CD14-positive monocyte (primary cell): Measurements from ENCODE around the gene SLC6A6. TPM values are rescaled to one million over a fixed set of nuclear protein-coding genes. Genes with fewer than 3 reads are reported as not detected.

ENCODE experiments used
- DNase-seq, 3 donors: peaks; one replicate each; pipeline ENCODE4 v3.0.0-alpha.2; 2011 to 2022
- H2AFZ ChIP-seq: 2 replicates; pipeline ENCODE4 v1.6.0; 2012; ENCODE audit warnings: mild to moderate bottlenecking, low read depth, low read length, inconsistent platforms; ENCODE audit not compliant: insufficient read depth, poor library complexity, severe bottlenecking
- H3K27ac ChIP-seq, 2 donors: 1 replicate in 1 of 2; 2 replicates in 1 of 2; pipeline ENCODE4 v1.5.1; 2012 to 2013; ENCODE audit warnings: low read length in 2 of 2, control low read depth in 1 of 2, inconsistent platforms in 1 of 2, low read depth in 1 of 2, mild to moderate bottlenecking in 1 of 2
- H3K27me3 ChIP-seq, 2 donors: one replicate each; pipeline versions ENCODE4 v1.6.0 to v1.6.1; 2011 to 2013; ENCODE audit warnings: low read length in 2 of 2; ENCODE audit not compliant: control insufficient read depth in 2 of 2, insufficient read depth in 2 of 2
- H3K36me3 ChIP-seq, 2 donors: replicated peaks in 1 of 2; 1 replicate in 1 of 2; 2 replicates in 1 of 2; pipeline versions ENCODE4 v1.5.1 to v1.6.1; 2012 to 2013; ENCODE audit warnings: low read length in 2 of 2, control low read depth in 1 of 2, inconsistent platforms in 1 of 2, mild to moderate bottlenecking in 1 of 2; ENCODE audit not compliant: insufficient read depth in 2 of 2, control insufficient read depth in 1 of 2
- H3K4me1 ChIP-seq, 2 donors: 1 replicate in 1 of 2; 2 replicates in 1 of 2; pipeline versions ENCODE4 v1.5.1 to v1.6.1; 2012 to 2013; ENCODE audit warnings: low read length in 2 of 2, control low read depth in 1 of 2, inconsistent platforms in 1 of 2, mild to moderate bottlenecking in 1 of 2, moderate library complexity in 1 of 2; ENCODE audit not compliant: insufficient read depth in 2 of 2, control insufficient read depth in 1 of 2
- H3K4me2 ChIP-seq: replicated peaks from 2 replicates; pipeline ENCODE3; 2012; ENCODE audit warnings: low read length, moderate library complexity, mild to moderate bottlenecking; ENCODE audit not compliant: poor library complexity, severe bottlenecking; ENCODE audit errors: extremely low read depth
- H3K4me3 ChIP-seq, 3 experiments: fragments of 200-600 bp in 1 of 3; sonication (generic) in 1 of 3; replicated peaks in 1 of 3; 1 replicate in 2 of 3; 2 replicates in 1 of 3; pipeline ENCODE4 v1.5.1; 2011 to 2013; ENCODE audit warnings: low read length in 3 of 3, mild to moderate bottlenecking in 3 of 3, control low read depth in 2 of 3, low read depth in 2 of 3, inconsistent platforms in 1 of 3, moderate library complexity in 1 of 3
- H3K79me2 ChIP-seq: 2 replicates; pipeline ENCODE4 v1.6.0; 2012; ENCODE audit warnings: mild to moderate bottlenecking, control low read depth, inconsistent platforms, low read length, moderate library complexity; ENCODE audit not compliant: insufficient read depth
- H3K9ac ChIP-seq: 2 replicates; pipeline ENCODE4 v1.6.0; 2017; ENCODE audit warnings: low read length, mild to moderate bottlenecking; ENCODE audit not compliant: insufficient read depth, poor library complexity, severe bottlenecking
- H3K9me3 ChIP-seq, 2 donors: replicated peaks in 1 of 2; 1 replicate in 1 of 2; 2 replicates in 1 of 2; pipeline versions ENCODE4 v1.5.1 to v1.6.1; 2012 to 2013; ENCODE audit warnings: low read length in 2 of 2, control low read depth in 1 of 2; ENCODE audit not compliant: control insufficient read depth in 1 of 2, insufficient read depth in 1 of 2
- H4K20me1 ChIP-seq: 2 replicates; pipeline ENCODE4 v1.6.0; 2012; ENCODE audit warnings: mild to moderate bottlenecking, low read length, control low read depth, moderate library complexity; ENCODE audit not compliant: insufficient read depth
- H3K27ac Mint-ChIP-seq, 7 donors: one replicate each; pipeline ENCODE4 v1.8.0; 2020; ENCODE audit warnings: mild to moderate bottlenecking in 7 of 7, mixed read lengths in 7 of 7, moderate library complexity in 6 of 7, inconsistent platforms in 2 of 7
- H3K27me3 Mint-ChIP-seq, 3 donors: one replicate each; pipeline ENCODE4 v1.8.0; 2021 to 2022; ENCODE audit warnings: low read depth in 3 of 3, mild to moderate bottlenecking in 3 of 3, mixed read lengths in 3 of 3, moderate library complexity in 3 of 3, inconsistent platforms in 1 of 3
- H3K36me3 Mint-ChIP-seq, 2 donors: one replicate each; pipeline ENCODE4 v1.8.0; 2020; ENCODE audit warnings: mixed read lengths in 2 of 2, inconsistent platforms in 1 of 2, mild to moderate bottlenecking in 1 of 2
- H3K4me1 Mint-ChIP-seq: one replicate; pipeline ENCODE4 v1.8.0; 2020; ENCODE audit warnings: mild to moderate bottlenecking, mixed read lengths
- H3K4me3 Mint-ChIP-seq, 2 donors: one replicate each; pipeline ENCODE4 v1.8.0; 2020; ENCODE audit warnings: mild to moderate bottlenecking in 2 of 2, mixed read lengths in 2 of 2, moderate library complexity in 1 of 2
- H3K9me3 Mint-ChIP-seq, 7 donors: one replicate each; pipeline ENCODE4 v1.8.0; 2020 to 2022; ENCODE audit warnings: mixed read lengths in 7 of 7, mild to moderate bottlenecking in 6 of 7, moderate library complexity in 6 of 7, inconsistent platforms in 2 of 7
- WGBS: methylation state at CpG from one replicate; pipeline ENCODE4 v1.1.5; 2013; ENCODE audit warnings: missing lambda C conversion rate; ENCODE audit not compliant: insufficient coverage; 5-methylcytosine and 5-hydroxymethylcytosine counted together
- intact Hi-C, 2 donors: fragments of 100-400 bp; cut with micrococcal nuclease; formaldehyde crosslinking; loops; one replicate each; pipeline versions ENCODE4 v1.15.0 to v1.15.1; 2023
- polyA plus RNA-seq, 3 donors: library from polyadenylated mRNA; depleted of rRNA in 1 of 3; unstranded in 2 of 3; stranded (reverse) in 1 of 3; fragments of 300-500 nt in 2 of 3; fragments of >200 nt in 1 of 3; fragmentation: Illumina TruSeq in 2 of 3; gene quantifications; 1 replicate in 2 of 3; 2 replicates in 1 of 3; pipeline ENCODE4 v1.2.3, GENCODE V29; 2012 to 2021
- TF ChIP-seq, protein P1 (sequence below): fragments of 200-600 bp; IDR thresholded peaks from one replicate; pipeline ENCODE4 v1.8.0; 2022; ENCODE audit warnings: antibody characterized with exemption, mild to moderate bottlenecking

Gene SLC6A6
- polyA plus RNA-seq, 3 donors, result 18.4 to 136 (median 24.5) TPM

DNA sequence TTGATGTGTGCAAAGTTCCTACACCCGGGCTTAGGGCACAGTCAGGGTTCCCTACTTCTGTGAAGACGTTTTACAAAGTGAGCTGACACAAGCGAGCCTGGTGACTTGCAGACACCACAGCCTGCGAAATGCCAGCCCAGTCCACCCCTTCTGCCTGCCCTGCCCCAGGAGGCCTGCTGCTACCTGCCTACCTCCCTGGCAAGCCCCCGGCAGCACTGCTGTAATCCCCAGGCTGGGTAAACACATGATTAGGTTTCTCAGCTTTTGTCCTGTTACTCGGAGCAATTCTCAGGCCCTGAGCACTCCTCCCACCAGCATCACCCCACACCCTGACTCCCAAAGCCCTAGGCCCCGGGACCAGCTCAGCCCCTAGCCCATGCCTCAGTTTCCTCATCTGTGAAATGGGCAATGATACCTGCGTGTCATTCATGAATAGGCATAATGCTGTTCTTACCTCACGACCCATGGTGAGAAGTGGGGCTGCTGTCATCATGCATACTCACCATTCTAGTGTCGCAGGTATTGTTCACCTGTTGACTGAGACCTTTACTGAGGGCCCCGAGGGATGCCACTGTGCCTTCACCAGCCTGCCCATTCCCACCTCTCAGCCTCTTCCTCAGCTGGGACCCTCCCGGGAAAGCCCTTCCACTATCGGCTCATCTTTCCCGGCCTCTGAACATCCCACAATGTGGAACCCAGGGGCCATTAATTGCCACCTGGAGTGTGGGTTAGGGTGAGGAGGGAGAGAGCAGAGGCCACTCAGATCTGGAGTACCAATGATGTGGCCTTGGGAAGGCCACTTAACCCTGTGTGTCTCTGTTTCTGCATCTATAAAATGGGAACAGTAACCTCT, 31.5 kb upstream of the SLC6A6 start:
- 88% methylated on average over 9 of the region's 14 CpGs for WGBS
- H3K27ac Mint-ChIP-seq, result peak overlapping the region; percentile 86 to 96 (median 90)
- Histone ChIP-seq H3K4me2 (peak overlapping the region; percentile 33), H3K36me3 (no peaks in the 10 kb centered on the region), H3K9ac (no peak overlapping the region), H3K9me3 (no peaks in the 10 kb centered on the region), H2AFZ (peak overlapping the region; percentile 32), H3K79me2 (no peaks in the 10 kb centered on the region), H3K27me3 (no peaks in the 10 kb centered on the region), H4K20me1 (no peaks in the 10 kb centered on the region), H3K4me1 (peaks cover 38 to 63% of the 10 kb centered on the region in 2 donors), H3K27ac (peak overlapping the region; percentile 34 to 65), H3K4me3 (peak overlapping the region in 1 of 3 experiments; percentile 18)
- H3K27me3 Mint-ChIP-seq, result peaks cover 1 to 6% (median 5%) of the 10 kb centered on the region in 3 donors
- no peak overlapping the region for H3K4me3 Mint-ChIP-seq
- TF ChIP-seq, protein P1, sequence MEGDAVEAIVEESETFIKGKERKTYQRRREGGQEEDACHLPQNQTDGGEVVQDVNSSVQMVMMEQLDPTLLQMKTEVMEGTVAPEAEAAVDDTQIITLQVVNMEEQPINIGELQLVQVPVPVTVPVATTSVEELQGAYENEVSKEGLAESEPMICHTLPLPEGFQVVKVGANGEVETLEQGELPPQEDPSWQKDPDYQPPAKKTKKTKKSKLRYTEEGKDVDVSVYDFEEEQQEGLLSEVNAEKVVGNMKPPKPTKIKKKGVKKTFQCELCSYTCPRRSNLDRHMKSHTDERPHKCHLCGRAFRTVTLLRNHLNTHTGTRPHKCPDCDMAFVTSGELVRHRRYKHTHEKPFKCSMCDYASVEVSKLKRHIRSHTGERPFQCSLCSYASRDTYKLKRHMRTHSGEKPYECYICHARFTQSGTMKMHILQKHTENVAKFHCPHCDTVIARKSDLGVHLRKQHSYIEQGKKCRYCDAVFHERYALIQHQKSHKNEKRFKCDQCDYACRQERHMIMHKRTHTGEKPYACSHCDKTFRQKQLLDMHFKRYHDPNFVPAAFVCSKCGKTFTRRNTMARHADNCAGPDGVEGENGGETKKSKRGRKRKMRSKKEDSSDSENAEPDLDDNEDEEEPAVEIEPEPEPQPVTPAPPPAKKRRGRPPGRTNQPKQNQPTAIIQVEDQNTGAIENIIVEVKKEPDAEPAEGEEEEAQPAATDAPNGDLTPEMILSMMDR, result no peak
- intact Hi-C loops, result no loop called here
- peaks cover 0 to 1% of the 10 kb centered on the region in 2 donors for H3K36me3 Mint-ChIP-seq
- no peaks in the 10 kb centered on the region for H3K9me3 Mint-ChIP-seq
- no peak for DNase-seq
- peaks cover 74% of the 10 kb centered on the region for H3K4me1 Mint-ChIP-seq

- peak overlapping the region; percentile 34 to 65 for H3K27ac ChIP-seq
- no peaks in the 10 kb centered on the region for H3K27me3 ChIP-seq
- H3K4me1 Mint-ChIP-seq, result peaks cover 71% of the 10 kb centered on the region
- no peaks in the 10 kb centered on the region for H3K79me2 ChIP-seq
- no peaks in the 10 kb centered on the region for H4K20me1 ChIP-seq
- H3K4me2 ChIP-seq, result peak overlapping the region; percentile 33
- DNase-seq, result peak; percentile 90 to 95 (median 94)
- H3K36me3 ChIP-seq, result no peaks in the 10 kb centered on the region
- TF ChIP-seq, protein P1, result peak; percentile 39
- peak overlapping the region; percentile 32 for H2AFZ ChIP-seq
- peaks cover 0 to 1% of the 10 kb centered on the region in 2 donors for H3K36me3 Mint-ChIP-seq
- no peaks in the 10 kb centered on the region for H3K9me3 Mint-ChIP-seq
- peak overlapping the region in 1 of 3 experiments; percentile 18 for H3K4me3 ChIP-seq
- peaks cover 1 to 5% (median 4%) of the 10 kb centered on the region in 3 donors for H3K27me3 Mint-ChIP-seq
- 7% methylated on average over 5 of the region's 12 CpGs for WGBS
- H3K9ac ChIP-seq, result no peak overlapping the region
- no peaks in the 10 kb centered on the region for H3K9me3 ChIP-seq
- H3K27ac Mint-ChIP-seq, result peak overlapping the region; percentile 86 to 96 (median 90)
- peaks cover 45 to 72% of the 10 kb centered on the region in 2 donors for H3K4me1 ChIP-seq
- H3K4me3 Mint-ChIP-seq, result peak overlapping the region in 1 of 2 donors; percentile 80
- intact Hi-C loops, result no loop called here
These were observed 30.6 kb upstream of the SLC6A6 start for GRCh38 chr3:14371573-14372474.
